SU-DHL-6 (cell line): ENCODE data around the gene MKRN1.

ENCODE experiments used
- CTCF ChIP-seq: fragments of 200-600 bp; sonication (generic); IDR thresholded peaks from one replicate; pipeline ENCODE4 v1.5.1; 2017; ENCODE audit warnings: antibody characterized with exemption, mild to moderate bottlenecking, low read length, moderate library complexity; ENCODE audit not compliant: insufficient read depth, poor library complexity, severe bottlenecking
- EZH2phosphoT487 ChIP-seq: fragments of 200-600 bp; sonication (generic), shearing (Covaris generic); conservative IDR thresholded peaks from 2 replicates; pipeline ENCODE4 v1.6.1; 2018; ENCODE audit warnings: mild to moderate bottlenecking, antibody characterized with exemption, low read length, moderate library complexity, mixed read lengths

GRCh38 chr7:140446467-140446866, 32.8 kb downstream of the MKRN1 start:
- no peak for TF ChIP-seq CTCF
- no peak for TF ChIP-seq EZH2phosphoT487
